ENCODE measurements around the gene CASP3. TPM values are rescaled to one million over a fixed set of nuclear protein-coding genes. Genes with fewer than 3 reads are reported as not detected.

The CASP3 gene
- total and polyA plus RNA-seq, 9 of the 15 experiments (the other 6 are each of a cell fraction or from before 2014, with no cell fraction given), result 17.6 to 40.1 (median 31.8) TPM

DNA sequence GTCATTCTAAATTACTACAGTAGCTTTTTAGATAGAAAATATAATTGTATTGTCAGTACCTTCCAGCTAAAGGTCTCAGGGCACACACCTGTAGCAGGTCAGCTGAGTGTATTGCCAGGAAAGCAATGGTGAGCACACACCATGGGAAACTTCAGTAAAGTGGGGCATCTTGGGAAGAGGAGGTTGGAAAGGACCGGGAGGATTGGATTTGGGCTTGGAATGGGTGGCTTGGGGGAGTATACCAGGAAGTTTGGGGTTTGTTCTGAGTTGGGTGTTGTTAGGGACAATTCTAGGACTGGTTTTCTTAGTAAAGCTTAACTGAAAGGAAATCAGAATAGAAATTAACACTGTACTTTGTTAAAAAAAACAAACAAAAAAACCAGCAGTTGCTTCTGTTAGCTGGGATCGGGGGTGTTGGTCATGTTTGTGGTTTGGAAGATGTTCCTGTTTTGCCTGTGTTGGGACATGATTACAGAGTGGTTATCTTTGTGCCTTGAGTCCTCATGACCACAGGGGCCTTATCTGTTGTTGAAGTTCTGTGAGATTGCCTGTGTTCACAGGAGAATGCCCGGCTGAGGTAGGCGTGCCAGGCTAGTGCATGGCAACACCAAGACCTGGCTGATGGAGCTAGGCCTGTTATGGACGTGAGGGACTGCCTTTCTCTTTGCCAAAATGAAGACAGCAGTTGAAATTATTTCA lies 35.4 kb upstream of the CASP3 start (continued):
- TF ChIP-seq TFAM (CRISPR knock-in tag; conservative IDR thresholded peaks at IDR 0.05), result no peak
- no peak for TF ChIP-seq SNIP1 (IDR thresholded peaks at IDR 0.05; ENCODE audit: low read depth)
- no peak for TF ChIP-seq POLR2AphosphoS2 (IDR thresholded peaks at IDR 0.05; ENCODE audit: low read length)
- peak; percentile 41; the same call in 1 of the 2 replicates for TF ChIP-seq ZNF354B (CRISPR knock-in tag; IDR thresholded peaks at IDR 0.05)
- peak; percentile 98 for TF ChIP-seq MTA2 (IDR thresholded peaks at IDR 0.05; ENCODE audit: low read depth)
- TF ChIP-seq, protein P1, sequence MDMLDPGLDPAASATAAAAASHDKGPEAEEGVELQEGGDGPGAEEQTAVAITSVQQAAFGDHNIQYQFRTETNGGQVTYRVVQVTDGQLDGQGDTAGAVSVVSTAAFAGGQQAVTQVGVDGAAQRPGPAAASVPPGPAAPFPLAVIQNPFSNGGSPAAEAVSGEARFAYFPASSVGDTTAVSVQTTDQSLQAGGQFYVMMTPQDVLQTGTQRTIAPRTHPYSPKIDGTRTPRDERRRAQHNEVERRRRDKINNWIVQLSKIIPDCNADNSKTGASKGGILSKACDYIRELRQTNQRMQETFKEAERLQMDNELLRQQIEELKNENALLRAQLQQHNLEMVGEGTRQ (CRISPR knock-in tag; IDR thresholded peaks at IDR 0.05), result no peak
- TF ChIP-seq ZNF584 (CRISPR knock-in tag; IDR thresholded peaks at IDR 0.05; ENCODE audit: low read depth), result peak; percentile 82; the same call in 1 of the 2 replicates
- TF ChIP-seq, protein P2, sequence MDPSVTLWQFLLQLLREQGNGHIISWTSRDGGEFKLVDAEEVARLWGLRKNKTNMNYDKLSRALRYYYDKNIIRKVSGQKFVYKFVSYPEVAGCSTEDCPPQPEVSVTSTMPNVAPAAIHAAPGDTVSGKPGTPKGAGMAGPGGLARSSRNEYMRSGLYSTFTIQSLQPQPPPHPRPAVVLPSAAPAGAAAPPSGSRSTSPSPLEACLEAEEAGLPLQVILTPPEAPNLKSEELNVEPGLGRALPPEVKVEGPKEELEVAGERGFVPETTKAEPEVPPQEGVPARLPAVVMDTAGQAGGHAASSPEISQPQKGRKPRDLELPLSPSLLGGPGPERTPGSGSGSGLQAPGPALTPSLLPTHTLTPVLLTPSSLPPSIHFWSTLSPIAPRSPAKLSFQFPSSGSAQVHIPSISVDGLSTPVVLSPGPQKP (CRISPR knock-in tag; IDR thresholded peaks at IDR 0.05), result no peak
- no peak for TF ChIP-seq EWSR1 (IDR thresholded peaks at IDR 0.05; ENCODE audit: borderline replicate concordance, low read depth, partially characterized antibody)
- peak; percentile 93 for TF ChIP-seq MTA3 (IDR thresholded peaks at IDR 0.05; ENCODE audit: borderline replicate concordance)
- TF ChIP-seq, protein P3, sequence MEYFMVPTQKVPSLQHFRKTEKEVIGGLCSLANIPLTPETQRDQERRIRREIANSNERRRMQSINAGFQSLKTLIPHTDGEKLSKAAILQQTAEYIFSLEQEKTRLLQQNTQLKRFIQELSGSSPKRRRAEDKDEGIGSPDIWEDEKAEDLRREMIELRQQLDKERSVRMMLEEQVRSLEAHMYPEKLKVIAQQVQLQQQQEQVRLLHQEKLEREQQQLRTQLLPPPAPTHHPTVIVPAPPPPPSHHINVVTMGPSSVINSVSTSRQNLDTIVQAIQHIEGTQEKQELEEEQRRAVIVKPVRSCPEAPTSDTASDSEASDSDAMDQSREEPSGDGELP (CRISPR knock-in tag; IDR thresholded peaks at IDR 0.05; ENCODE audit: borderline replicate concordance), result peak; percentile 66; the same call in 1 of the 2 replicates
- TF ChIP-seq SRSF3 (IDR thresholded peaks at IDR 0.05; ENCODE audit: insufficient read depth, low read length), result no peak
- TF ChIP-seq RNF2 (IDR thresholded peaks at IDR 0.05), result peak; percentile 96
- peak; percentile 95 for TF ChIP-seq FOXM1 (IDR thresholded peaks at IDR 0.05; ENCODE audit: low read depth)
- no peak for TF ChIP-seq FOXM1 (CRISPR knock-in tag; IDR thresholded peaks at IDR 0.05; ENCODE audit: low read depth)
- TF ChIP-seq PCBP1 (IDR thresholded peaks at IDR 0.05; ENCODE audit: low read depth, low read length, poor library complexity, severe bottlenecking), result no peak
- peak; percentile 93 for TF ChIP-seq ZBTB1 (CRISPR knock-in tag; IDR thresholded peaks at IDR 0.05; ENCODE audit: borderline replicate concordance, low read depth)
- no peak for TF ChIP-seq RBM34 (IDR thresholded peaks at IDR 0.05; ENCODE audit: borderline replicate concordance, insufficient read depth, low read length)
- TF ChIP-seq, protein P4, sequence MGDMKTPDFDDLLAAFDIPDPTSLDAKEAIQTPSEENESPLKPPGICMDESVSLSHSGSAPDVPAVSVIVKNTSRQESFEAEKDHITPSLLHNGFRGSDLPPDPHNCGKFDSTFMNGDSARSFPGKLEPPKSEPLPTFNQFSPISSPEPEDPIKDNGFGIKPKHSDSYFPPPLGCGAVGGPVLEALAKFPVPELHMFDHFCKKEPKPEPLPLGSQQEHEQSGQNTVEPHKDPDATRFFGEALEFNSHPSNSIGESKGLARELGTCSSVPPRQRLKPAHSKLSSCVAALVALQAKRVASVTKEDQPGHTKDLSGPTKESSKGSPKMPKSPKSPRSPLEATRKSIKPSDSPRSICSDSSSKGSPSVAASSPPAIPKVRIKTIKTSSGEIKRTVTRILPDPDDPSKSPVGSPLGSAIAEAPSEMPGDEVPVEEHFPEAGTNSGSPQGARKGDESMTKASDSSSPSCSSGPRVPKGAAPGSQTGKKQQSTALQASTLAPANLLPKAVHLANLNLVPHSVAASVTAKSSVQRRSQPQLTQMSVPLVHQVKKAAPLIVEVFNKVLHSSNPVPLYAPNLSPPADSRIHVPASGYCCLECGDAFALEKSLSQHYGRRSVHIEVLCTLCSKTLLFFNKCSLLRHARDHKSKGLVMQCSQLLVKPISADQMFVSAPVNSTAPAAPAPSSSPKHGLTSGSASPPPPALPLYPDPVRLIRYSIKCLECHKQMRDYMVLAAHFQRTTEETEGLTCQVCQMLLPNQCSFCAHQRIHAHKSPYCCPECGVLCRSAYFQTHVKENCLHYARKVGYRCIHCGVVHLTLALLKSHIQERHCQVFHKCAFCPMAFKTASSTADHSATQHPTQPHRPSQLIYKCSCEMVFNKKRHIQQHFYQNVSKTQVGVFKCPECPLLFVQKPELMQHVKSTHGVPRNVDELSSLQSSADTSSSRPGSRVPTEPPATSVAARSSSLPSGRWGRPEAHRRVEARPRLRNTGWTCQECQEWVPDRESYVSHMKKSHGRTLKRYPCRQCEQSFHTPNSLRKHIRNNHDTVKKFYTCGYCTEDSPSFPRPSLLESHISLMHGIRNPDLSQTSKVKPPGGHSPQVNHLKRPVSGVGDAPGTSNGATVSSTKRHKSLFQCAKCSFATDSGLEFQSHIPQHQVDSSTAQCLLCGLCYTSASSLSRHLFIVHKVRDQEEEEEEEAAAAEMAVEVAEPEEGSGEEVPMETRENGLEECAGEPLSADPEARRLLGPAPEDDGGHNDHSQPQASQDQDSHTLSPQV (IDR thresholded peaks at IDR 0.05), result peak; percentile 76
- no peak for TF ChIP-seq ZNF444 (CRISPR knock-in tag; IDR thresholded peaks at IDR 0.05)
